HUES64 (cell line): ENCODE data around the gene TAS2R5.
"Not testable (repeated sequence)": the region's sequence is repeated elsewhere in the genome, so short reads cannot be mapped to it uniquely, and the experiment has no call there.

Experiments
- H3K27ac ChIP-seq: 2 replicates; pipeline ENCODE4 v1.7.0; 2013; ENCODE audit warnings: low read depth, low read length, inconsistent platforms
- H3K27me3 ChIP-seq: 2 replicates; pipeline ENCODE4 v1.6.1; 2013; ENCODE audit warnings: mild to moderate bottlenecking, low read length; ENCODE audit not compliant: insufficient read depth
- H3K36me3 ChIP-seq: 2 replicates; pipeline ENCODE4 v1.6.1; 2013; ENCODE audit warnings: mild to moderate bottlenecking, low read length; ENCODE audit not compliant: insufficient read depth
- H3K4me1 ChIP-seq: 2 replicates; pipeline ENCODE4 v1.6.1; 2013; ENCODE audit warnings: mild to moderate bottlenecking, low read length, moderate library complexity; ENCODE audit not compliant: insufficient read depth
- H3K4me3 ChIP-seq: 2 replicates; pipeline ENCODE4 v1.5.1; 2013; ENCODE audit warnings: mild to moderate bottlenecking, low read length, moderate library complexity
- H3K9ac ChIP-seq: 2 replicates; pipeline ENCODE4 v1.6.1; 2013; ENCODE audit warnings: mild to moderate bottlenecking, low read depth, low read length
- H3K9me3 ChIP-seq: 2 replicates; pipeline ENCODE4 v1.6.1; 2013; ENCODE audit warnings: low read depth, low read length; ENCODE audit not compliant: insufficient read depth
- WGBS: fragments of 150-250, 120-280 bp; methylation state at CpG from one replicate; pipeline ENCODE4 v1.1.7; 2013; ENCODE audit warnings: missing lambda C conversion rate; 5-methylcytosine and 5-hydroxymethylcytosine counted together

TAS2R5 gene

GRCh38 chr7:141788296-141788695 lies 1.7 kb upstream of the TAS2R5 start:
- Histone ChIP-seq H3K4me3 (no peak overlapping the region), H3K27ac (no peak overlapping the region), H3K9ac (no peak overlapping the region), H3K36me3 (peaks cover 18% of the 10 kb centered on the region), H3K27me3 (no peaks in the 10 kb centered on the region), H3K9me3 (no peaks in the 10 kb centered on the region), H3K4me1 (no peaks in the 10 kb centered on the region)
- 96% methylated on average over 2 of the region's 2 CpGs for WGBS

GRCh38 chr7:141792526-141792925 lies 2.5 kb downstream of the TAS2R5 start:
- Histone ChIP-seq H3K9ac (no peak overlapping the region), H3K4me1 (no peaks in the 10 kb centered on the region)

GRCh38 chr7:141820067-141820466 lies 30.1 kb downstream of the TAS2R5 start:
- H3K9ac ChIP-seq = no peak overlapping the region
- no peaks in the 10 kb centered on the region for H3K36me3 ChIP-seq
- H3K4me1 ChIP-seq = no peaks in the 10 kb centered on the region
- H3K9me3 ChIP-seq = peaks cover 19% of the 10 kb centered on the region; the same call in 1 of the 2 replicates
- H3K27me3 ChIP-seq = no peaks in the 10 kb centered on the region
- H3K27ac ChIP-seq = no peak overlapping the region
- H3K4me3 ChIP-seq = no peak overlapping the region
- 100% methylated on average over 1 of the region's 1 CpG for WGBS

More at GRCh38 chr7:141792526-141792925, 2.5 kb downstream of the TAS2R5 start:
- WGBS = 93% methylated on average over 2 of the region's 2 CpGs
- Histone ChIP-seq H3K9me3 (no peaks in the 10 kb centered on the region), H3K4me3 (no peak overlapping the region), H3K27ac (no peak overlapping the region), H3K36me3 (peaks cover 17% of the 10 kb centered on the region), H3K27me3 (no peaks in the 10 kb centered on the region)

GRCh38 chr7:141822432-141822831 lies 32.4 kb downstream of the TAS2R5 start:
- not testable (repeated sequence) for H3K27me3 ChIP-seq, H3K27ac ChIP-seq, H3K4me3 ChIP-seq, H3K4me1 ChIP-seq, H3K9ac ChIP-seq, H3K36me3 ChIP-seq
- peaks cover 19% of the 10 kb centered on the region; the same call in 1 of the 2 replicates for H3K9me3 ChIP-seq

GRCh38 chr7:141837683-141838082 lies 47.7 kb downstream of the TAS2R5 start:
- Histone ChIP-seq H3K4me1 (peaks cover 2% of the 10 kb centered on the region; the same call in 1 of the 2 replicates), H3K27ac (no peak overlapping the region), H3K9ac (no peak overlapping the region), H3K9me3 (no peaks in the 10 kb centered on the region), H3K36me3 (no peaks in the 10 kb centered on the region), H3K4me3 (no peak overlapping the region), H3K27me3 (no peaks in the 10 kb centered on the region)
- WGBS = 96% methylated on average over 4 of the region's 5 CpGs

- no peaks in the 10 kb centered on the region for H3K36me3 ChIP-seq
- 84% methylated on average over 1 of the region's 1 CpG for WGBS
- H3K27ac ChIP-seq = no peak overlapping the region
- no peaks in the 10 kb centered on the region; the same call in 1 of the 2 replicates for H3K4me1 ChIP-seq
- no peaks in the 10 kb centered on the region for H3K9me3 ChIP-seq
- H3K9ac ChIP-seq = no peak overlapping the region
- no peaks in the 10 kb centered on the region for H3K27me3 ChIP-seq
- no peak overlapping the region for H3K4me3 ChIP-seq
Measured at GRCh38 chr7:141838581-141838980, 48.6 kb downstream of the TAS2R5 start.

GRCh38 chr7:141839256-141839655 lies 49.2 kb downstream of the TAS2R5 start:
- no peak overlapping the region for H3K27ac ChIP-seq
- H3K4me3 ChIP-seq = no peak overlapping the region
- no peaks in the 10 kb centered on the region for H3K9me3 ChIP-seq
- no peak overlapping the region for H3K9ac ChIP-seq
- 89% methylated on average over 2 of the region's 4 CpGs for WGBS
- no peaks in the 10 kb centered on the region for H3K27me3 ChIP-seq
- H3K36me3 ChIP-seq = no peaks in the 10 kb centered on the region
- no peaks in the 10 kb centered on the region for H3K4me1 ChIP-seq

GRCh38 chr7:141840708-141841107 lies 50.7 kb downstream of the TAS2R5 start:
- Histone ChIP-seq H3K27ac (no peak overlapping the region), H3K36me3 (no peaks in the 10 kb centered on the region), H3K4me1 (no peaks in the 10 kb centered on the region), H3K9me3 (no peaks in the 10 kb centered on the region), H3K27me3 (no peaks in the 10 kb centered on the region), H3K4me3 (no peak overlapping the region), H3K9ac (no peak overlapping the region)
- WGBS = 88% methylated on average over 5 of the region's 5 CpGs
